ENCODE results near the gene GADD45GIP1.

DNA sequence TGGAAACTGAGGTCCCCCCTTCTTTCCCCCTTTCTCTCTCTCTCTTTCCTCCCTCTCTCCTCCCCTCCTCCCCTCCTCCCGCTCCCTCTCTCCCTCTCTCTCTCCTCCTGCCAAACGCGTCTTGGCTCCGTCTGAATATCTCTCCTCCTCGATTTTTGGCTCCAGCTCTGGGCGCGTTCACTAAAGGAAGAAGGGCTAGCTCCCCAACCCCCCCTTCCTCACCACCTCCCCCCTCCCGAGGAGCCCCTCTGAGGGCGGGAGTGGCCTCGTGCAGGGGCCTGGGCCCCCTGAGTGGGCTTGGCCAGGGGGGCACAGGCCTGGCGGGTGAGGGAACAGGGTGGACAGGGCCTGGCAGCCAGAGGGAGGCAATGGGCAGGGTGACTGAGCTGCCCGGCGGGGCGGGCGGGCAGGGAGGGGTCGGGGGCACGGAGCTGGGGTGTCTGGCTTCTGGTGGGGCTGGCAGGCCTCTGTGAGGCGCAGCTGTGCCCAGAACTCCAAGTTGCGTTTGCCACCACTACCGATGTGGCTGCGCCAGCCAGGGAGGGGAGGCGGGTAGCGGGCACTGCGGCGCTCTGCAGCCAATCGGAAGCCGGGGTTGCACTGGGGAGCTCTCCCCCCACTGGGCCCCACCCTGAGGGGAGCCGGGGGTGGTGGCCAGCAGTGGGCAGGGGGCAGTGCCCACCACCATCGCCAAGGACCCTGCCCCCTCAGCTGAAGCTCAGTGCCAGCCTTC is 45.3 kb upstream of the GADD45GIP1 start:
- TF ChIP-seq NFIC (IDR thresholded peaks at IDR 0.05): no peak
- TF ChIP-seq, protein P1, sequence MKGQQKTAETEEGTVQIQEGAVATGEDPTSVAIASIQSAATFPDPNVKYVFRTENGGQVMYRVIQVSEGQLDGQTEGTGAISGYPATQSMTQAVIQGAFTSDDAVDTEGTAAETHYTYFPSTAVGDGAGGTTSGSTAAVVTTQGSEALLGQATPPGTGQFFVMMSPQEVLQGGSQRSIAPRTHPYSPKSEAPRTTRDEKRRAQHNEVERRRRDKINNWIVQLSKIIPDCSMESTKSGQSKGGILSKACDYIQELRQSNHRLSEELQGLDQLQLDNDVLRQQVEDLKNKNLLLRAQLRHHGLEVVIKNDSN (IDR thresholded peaks at IDR 0.05): no peak
- TF ChIP-seq REST (IDR thresholded peaks at IDR 0.05; ENCODE audit: low read depth): no peak
- TF ChIP-seq TCF12 (IDR thresholded peaks at IDR 0.05; ENCODE audit: low read depth): no peak
- no peak for TF ChIP-seq YY1 (IDR thresholded peaks at IDR 0.05; ENCODE audit: low read depth)
- no peak for TF ChIP-seq CREB1 (IDR thresholded peaks at IDR 0.05; ENCODE audit: low read depth)
- no peak for TF ChIP-seq EGR1 (IDR thresholded peaks at IDR 0.05)
- TF ChIP-seq, protein P2, sequence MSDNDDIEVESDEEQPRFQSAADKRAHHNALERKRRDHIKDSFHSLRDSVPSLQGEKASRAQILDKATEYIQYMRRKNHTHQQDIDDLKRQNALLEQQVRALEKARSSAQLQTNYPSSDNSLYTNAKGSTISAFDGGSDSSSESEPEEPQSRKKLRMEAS (IDR thresholded peaks at IDR 0.05): no peak
